H9 (cell line): ENCODE results near the gene PLAC8. TPM values are rescaled to one million over a fixed set of nuclear protein-coding genes. Genes with fewer than 3 reads are reported as not detected.
A peak's percentile ranks its signal among the peaks of the same experiment; 100 is the strongest.

ENCODE experiments used
- DNase-seq: peaks from one replicate; pipeline ENCODE4 v3.0.0-alpha.2; 2017
- H2AFZ ChIP-seq: one replicate; pipeline ENCODE4 v1.6.1; 2013; ENCODE audit warnings: mild to moderate bottlenecking, low read length, control low read depth, moderate library complexity
- H2AK5ac ChIP-seq: 2 replicates; pipeline ENCODE4 v1.6.1; 2013; ENCODE audit warnings: low read length, control low read depth, mixed read lengths; ENCODE audit not compliant: insufficient read length
- H2BK120ac ChIP-seq: one replicate; pipeline ENCODE4 v1.6.1; 2013; ENCODE audit warnings: low read depth, mild to moderate bottlenecking, low read length, control low read depth, inconsistent platforms; ENCODE audit not compliant: poor library complexity, severe bottlenecking
- H2BK12ac ChIP-seq: 2 replicates; pipeline ENCODE4 v1.6.1; 2013; ENCODE audit warnings: low read length, control low read depth, mixed read lengths, low read depth; ENCODE audit not compliant: insufficient read length
- H2BK15ac ChIP-seq: 2 replicates; pipeline ENCODE4 v1.6.1; 2013; ENCODE audit warnings: low read depth, low read length, control low read depth
- H2BK20ac ChIP-seq: one replicate; pipeline ENCODE4 v1.6.1; 2013; ENCODE audit warnings: low read depth, mild to moderate bottlenecking, low read length, control low read depth, inconsistent platforms; ENCODE audit not compliant: poor library complexity, severe bottlenecking
- H2BK5ac ChIP-seq: 2 replicates; pipeline ENCODE4 v1.6.1; 2013; ENCODE audit warnings: low read length, control low read depth, mixed read lengths; ENCODE audit not compliant: insufficient read length
- H3K14ac ChIP-seq: 2 replicates; pipeline ENCODE4 v1.6.1; 2013; ENCODE audit warnings: low read length, control low read depth; ENCODE audit not compliant: insufficient read depth
- H3K18ac ChIP-seq: 2 replicates; pipeline ENCODE4 v1.6.1; 2013; ENCODE audit warnings: low read depth, mild to moderate bottlenecking, mixed read lengths, low read length, control low read depth; ENCODE audit not compliant: insufficient read length
- H3K23ac ChIP-seq: 2 replicates; pipeline ENCODE4 v1.6.1; 2013; ENCODE audit warnings: low read length, control low read depth, mixed read lengths, low read depth; ENCODE audit not compliant: insufficient read length
- H3K23me2 ChIP-seq: 2 replicates; pipeline ENCODE4 v1.6.1; 2013; ENCODE audit warnings: low read depth, mild to moderate bottlenecking, mixed read lengths, low read length, control low read depth; ENCODE audit not compliant: insufficient read length, poor library complexity, severe bottlenecking
- H3K27ac ChIP-seq: 2 replicates; pipeline ENCODE4 v1.5.1; 2013; ENCODE audit warnings: low read length, control low read depth, mixed read lengths, low read depth; ENCODE audit not compliant: insufficient read length
- H3K27me3 ChIP-seq: 2 replicates; pipeline ENCODE4 v1.6.1; 2013; ENCODE audit warnings: low read length, control low read depth, inconsistent platforms; ENCODE audit not compliant: insufficient read depth
- H3K4ac ChIP-seq: 2 replicates; pipeline ENCODE4 v1.6.1; 2013; ENCODE audit warnings: low read depth, mild to moderate bottlenecking, control low read depth, inconsistent platforms, low read length, moderate library complexity
- H3K4me1 ChIP-seq: 2 replicates; pipeline ENCODE4 v1.6.1; 2013; ENCODE audit warnings: low read length, control low read depth, inconsistent platforms; ENCODE audit not compliant: insufficient read depth
- H3K4me2 ChIP-seq: 2 replicates; pipeline ENCODE4 v1.6.1; 2013; ENCODE audit warnings: low read length, control low read depth, mixed read lengths; ENCODE audit not compliant: insufficient read length, insufficient read depth
- H3K56ac ChIP-seq: 2 replicates; pipeline ENCODE4 v1.6.1; 2013; ENCODE audit warnings: low read depth, mild to moderate bottlenecking, mixed read lengths, low read length, control low read depth; ENCODE audit not compliant: insufficient read length
- H3K79me1 ChIP-seq: 2 replicates; pipeline ENCODE4 v1.6.1; 2013; ENCODE audit warnings: low read depth, mild to moderate bottlenecking, moderate library complexity, low read length, control low read depth, inconsistent platforms; ENCODE audit not compliant: insufficient read depth, poor library complexity, severe bottlenecking
- H3K79me2 ChIP-seq: 2 replicates; pipeline ENCODE4 v1.6.1; 2013; ENCODE audit warnings: low read length, control low read depth, inconsistent platforms; ENCODE audit not compliant: insufficient read depth
- H3K9ac ChIP-seq: 2 replicates; pipeline ENCODE4 v1.6.1; 2013; ENCODE audit warnings: low read length, control low read depth, mixed read lengths; ENCODE audit not compliant: insufficient read length; ENCODE audit errors: extremely low read depth
- H3K9me3 ChIP-seq: one replicate; pipeline ENCODE4 v1.6.1; 2013; ENCODE audit warnings: low read depth, low read length, inconsistent platforms; ENCODE audit not compliant: control insufficient read depth
- H3T11ph ChIP-seq: one replicate; pipeline ENCODE4 v1.6.1; 2013; ENCODE audit warnings: mild to moderate bottlenecking, low read length, control low read depth, inconsistent platforms
- H4K20me1 ChIP-seq: one replicate; pipeline ENCODE4 v1.6.1; 2013; ENCODE audit not compliant: control insufficient read depth, insufficient read length, insufficient read depth
- H4K5ac ChIP-seq: 2 replicates; pipeline ENCODE4 v1.6.1; 2013; ENCODE audit warnings: low read depth, mild to moderate bottlenecking, mixed read lengths, low read length, control low read depth; ENCODE audit not compliant: insufficient read length
- H4K8ac ChIP-seq: replicated peaks from 2 replicates; pipeline ENCODE4 v1.6.1; 2013; ENCODE audit warnings: low read length, control low read depth, mixed read lengths, low read depth; ENCODE audit not compliant: insufficient read length
- H4K91ac ChIP-seq: 2 replicates; pipeline ENCODE4 v1.6.1; 2013; ENCODE audit warnings: low read depth, mild to moderate bottlenecking, moderate library complexity, mixed read lengths, low read length, control low read depth; ENCODE audit not compliant: insufficient read length
- H3K27ac Mint-ChIP-seq, 3 experiments: 2 replicates in 2 of 3; 3 replicates in 1 of 3; pipeline ENCODE4 v1.8.0; 2020 to 2021; ENCODE audit warnings: mixed read lengths in 3 of 3, mild to moderate bottlenecking in 1 of 3, moderate library complexity in 1 of 3
- H3K27me3 Mint-ChIP-seq: 2 replicates; pipeline ENCODE4 v1.8.0; 2021; ENCODE audit warnings: low read depth, mild to moderate bottlenecking, moderate library complexity, mixed read lengths
- H3K36me3 Mint-ChIP-seq, 3 experiments: 2 replicates in 2 of 3; 3 replicates in 1 of 3; pipeline ENCODE4 v1.8.0; 2020 to 2021; ENCODE audit warnings: low read depth in 3 of 3, mixed read lengths in 3 of 3; ENCODE audit not compliant: insufficient read depth in 1 of 3
- H3K4me1 Mint-ChIP-seq, 2 experiments: 2 replicates each; pipeline ENCODE4 v1.8.0; 2020; ENCODE audit warnings: mixed read lengths in 2 of 2
- H3K4me3 Mint-ChIP-seq, 2 experiments: 2 replicates in 1 of 2; 3 replicates in 1 of 2; pipeline ENCODE4 v1.8.0; 2020 to 2021; ENCODE audit warnings: mild to moderate bottlenecking in 2 of 2, mixed read lengths in 2 of 2, moderate library complexity in 1 of 2
- H3K9me3 Mint-ChIP-seq, 2 experiments: 2 replicates in 1 of 2; 3 replicates in 1 of 2; pipeline ENCODE4 v1.8.0; 2020; ENCODE audit warnings: mild to moderate bottlenecking in 2 of 2, mixed read lengths in 2 of 2, moderate library complexity in 1 of 2
- WGBS: extraction: QIAGEN DNeasy Blood & Tissue Kit; methylation state at CpG from one replicate; pipeline ENCODE4 v1.1.7; 2013; ENCODE audit warnings: missing lambda C conversion rate, low lambda C conversion rate, mixed read lengths; ENCODE audit not compliant: insufficient read length; ENCODE audit errors: extremely low coverage; 5-methylcytosine and 5-hydroxymethylcytosine counted together
- total RNA-seq: library from RNA; stranded (reverse); gene quantifications from 2 replicates; pipeline ENCODE4 v1.2.1, GENCODE V29; 2021
- TF ChIP-seq, protein P1 (sequence below): fragments of 200-600 bp; sonication (generic); conservative IDR thresholded peaks from 3 replicates; pipeline ENCODE4 v1.8.0; 2021; ENCODE audit warnings: antibody characterized with exemption, mild to moderate bottlenecking

Gene PLAC8
- total RNA-seq, 1 experiment from 2014 or later, result 1.6 TPM

GRCh38 chr4:83113429-83113786 lies 1.1 kb downstream of the PLAC8 start:
- no peaks in the 10 kb centered on the region for H3K79me2 ChIP-seq
- H3K36me3 Mint-ChIP-seq, result no peaks in the 10 kb centered on the region
- H3K23me2 ChIP-seq, result peaks cover 5% of the 10 kb centered on the region
- H3K9me3 Mint-ChIP-seq, result no peaks in the 10 kb centered on the region; a peak in 1 of 5 replicates
- no peak overlapping the region for H3K23ac ChIP-seq
- no peaks in the 10 kb centered on the region for H3K79me1 ChIP-seq
- no peak overlapping the region for H3K4me2 ChIP-seq
- no peak overlapping the region for H3K9ac ChIP-seq
- H2BK12ac ChIP-seq, result no peak overlapping the region
- no peak overlapping the region for H3K27ac ChIP-seq
- H2BK5ac ChIP-seq, result no peak overlapping the region
- peaks cover 9% of the 10 kb centered on the region for H3K27me3 Mint-ChIP-seq
- H2BK20ac ChIP-seq, result no peak overlapping the region
- no peak overlapping the region for H2AFZ ChIP-seq
- H3K27me3 ChIP-seq, result no peaks in the 10 kb centered on the region
- H3K14ac ChIP-seq, result no peak overlapping the region
- H4K5ac ChIP-seq, result no peak overlapping the region
- no peak overlapping the region for H3T11ph ChIP-seq
- H3K18ac ChIP-seq, result no peak overlapping the region
- no peak overlapping the region for H3K56ac ChIP-seq
- WGBS, result no CpG with 5 or more reads among the region's 3 CpGs
- H3K4me3 Mint-ChIP-seq, result no peak overlapping the region
- TF ChIP-seq, protein P1, sequence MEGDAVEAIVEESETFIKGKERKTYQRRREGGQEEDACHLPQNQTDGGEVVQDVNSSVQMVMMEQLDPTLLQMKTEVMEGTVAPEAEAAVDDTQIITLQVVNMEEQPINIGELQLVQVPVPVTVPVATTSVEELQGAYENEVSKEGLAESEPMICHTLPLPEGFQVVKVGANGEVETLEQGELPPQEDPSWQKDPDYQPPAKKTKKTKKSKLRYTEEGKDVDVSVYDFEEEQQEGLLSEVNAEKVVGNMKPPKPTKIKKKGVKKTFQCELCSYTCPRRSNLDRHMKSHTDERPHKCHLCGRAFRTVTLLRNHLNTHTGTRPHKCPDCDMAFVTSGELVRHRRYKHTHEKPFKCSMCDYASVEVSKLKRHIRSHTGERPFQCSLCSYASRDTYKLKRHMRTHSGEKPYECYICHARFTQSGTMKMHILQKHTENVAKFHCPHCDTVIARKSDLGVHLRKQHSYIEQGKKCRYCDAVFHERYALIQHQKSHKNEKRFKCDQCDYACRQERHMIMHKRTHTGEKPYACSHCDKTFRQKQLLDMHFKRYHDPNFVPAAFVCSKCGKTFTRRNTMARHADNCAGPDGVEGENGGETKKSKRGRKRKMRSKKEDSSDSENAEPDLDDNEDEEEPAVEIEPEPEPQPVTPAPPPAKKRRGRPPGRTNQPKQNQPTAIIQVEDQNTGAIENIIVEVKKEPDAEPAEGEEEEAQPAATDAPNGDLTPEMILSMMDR, result no peak
- no peak overlapping the region for H4K8ac ChIP-seq
- H3K4ac ChIP-seq, result no peak overlapping the region
- H2AK5ac ChIP-seq, result no peak overlapping the region
- no peaks in the 10 kb centered on the region for H3K9me3 ChIP-seq
- H3K4me1 ChIP-seq, result no peaks in the 10 kb centered on the region
- no peak overlapping the region for H2BK120ac ChIP-seq
- no peak for DNase-seq
- H4K20me1 ChIP-seq, result no peaks in the 10 kb centered on the region
- H3K4me1 Mint-ChIP-seq, result peaks cover 37 to 38% of the 10 kb centered on the region in 2 experiments
- no peak overlapping the region for H2BK15ac ChIP-seq
- H3K27ac Mint-ChIP-seq, result peak overlapping the region in 1 of 3 experiments; percentile 1; a peak in 1 of 7 replicates
- H4K91ac ChIP-seq, result no peak overlapping the region
